Hematopoietic multipotent progenitor cell treated with erythropoietin and hydrocortisone succinate and interleukin-3 and kit ligand, for 6 days (in vitro differentiated cells): ENCODE data around the gene PIP5K1B.

ENCODE experiments used
- DNase-seq: peaks from one replicate; pipeline ENCODE4 v3.0.0-alpha.2; 2015

Gene PIP5K1B

GRCh38 chr9:68999393-69000105 is 294.5 kb downstream of the PIP5K1B start:
- DNase-seq: peak; percentile 97

GRCh38 chr9:69001921-69002320 is 296.9 kb downstream of the PIP5K1B start:
- DNase-seq: no peak

DNA sequence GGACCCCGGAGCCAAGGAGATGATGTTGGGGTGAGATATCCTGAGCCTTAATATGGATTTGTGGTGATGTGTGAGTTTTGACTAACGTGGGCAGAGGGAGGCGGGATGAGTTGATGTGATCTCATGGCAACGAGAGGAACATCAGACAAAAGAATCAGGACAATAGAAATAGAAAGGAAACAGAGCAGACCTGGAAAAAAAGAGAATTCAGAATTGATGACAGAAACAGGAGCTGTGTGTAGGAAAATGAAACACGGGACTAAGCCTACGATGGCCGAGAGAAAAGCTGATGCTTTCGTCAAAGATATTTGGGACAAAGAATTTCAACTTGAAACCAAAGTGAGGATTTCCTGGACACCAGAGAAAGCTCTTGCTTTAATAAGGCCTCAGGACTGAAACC is 298.0 kb downstream of the PIP5K1B start:
- no peak for DNase-seq

- DNase-seq: no peak
These were observed 299.8 kb downstream of the PIP5K1B start for GRCh38 chr9:69004836-69005235.

GRCh38 chr9:69009708-69010107 is 304.7 kb downstream of the PIP5K1B start:
- DNase-seq: no peak

DNA sequence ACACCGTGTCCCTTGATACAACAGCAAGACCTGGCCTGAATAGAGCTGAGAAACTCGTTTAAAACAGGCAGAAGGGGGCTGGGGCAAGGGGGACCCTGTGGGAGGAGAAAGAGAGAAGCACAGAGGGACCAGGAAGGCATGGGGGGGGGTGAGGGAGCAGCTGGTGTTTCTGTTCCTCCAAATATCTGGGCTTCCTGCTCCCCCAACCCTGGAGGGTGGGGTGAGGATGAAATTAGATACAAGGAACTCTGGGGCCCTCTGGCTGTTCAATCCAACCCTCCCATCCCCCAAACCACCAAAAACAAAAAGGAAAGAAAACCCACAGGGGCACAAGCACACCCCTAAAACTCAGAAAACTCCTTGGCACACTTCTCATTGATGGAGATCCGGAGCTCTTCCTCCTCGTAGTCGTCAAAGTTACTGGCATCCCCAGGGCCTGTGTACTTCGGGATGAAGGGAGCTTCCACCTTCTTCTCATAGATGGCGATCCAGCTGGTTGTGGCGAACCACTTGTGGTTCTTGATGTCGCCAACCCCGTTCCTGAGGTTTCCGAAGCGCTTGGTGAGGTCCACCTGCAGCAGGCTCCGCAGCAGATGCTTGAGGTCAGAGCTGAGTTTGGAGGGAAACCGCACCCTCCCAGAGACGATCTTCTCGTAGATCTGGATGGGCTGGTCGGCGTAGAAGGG is 307.8 kb downstream of the PIP5K1B start:
- peak; percentile 67 for DNase-seq

DNA sequence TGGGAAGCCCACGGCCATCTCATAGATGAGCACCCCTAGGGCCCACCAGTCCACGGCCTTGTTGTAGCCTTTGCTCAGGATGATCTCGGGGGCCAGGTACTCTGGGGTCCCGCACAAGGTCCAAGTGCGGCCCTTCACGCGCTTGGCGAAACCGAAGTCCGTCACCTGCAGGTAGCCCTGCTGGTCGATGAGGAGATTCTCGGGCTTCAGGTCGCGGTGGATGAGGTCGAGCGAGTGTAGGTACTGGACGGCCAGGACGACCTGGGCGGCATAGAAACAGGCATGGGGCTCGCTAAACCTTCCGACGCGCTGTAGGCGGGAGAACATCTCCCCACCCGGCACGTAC is 308.3 kb downstream of the PIP5K1B start:
- no peak for DNase-seq

DNA sequence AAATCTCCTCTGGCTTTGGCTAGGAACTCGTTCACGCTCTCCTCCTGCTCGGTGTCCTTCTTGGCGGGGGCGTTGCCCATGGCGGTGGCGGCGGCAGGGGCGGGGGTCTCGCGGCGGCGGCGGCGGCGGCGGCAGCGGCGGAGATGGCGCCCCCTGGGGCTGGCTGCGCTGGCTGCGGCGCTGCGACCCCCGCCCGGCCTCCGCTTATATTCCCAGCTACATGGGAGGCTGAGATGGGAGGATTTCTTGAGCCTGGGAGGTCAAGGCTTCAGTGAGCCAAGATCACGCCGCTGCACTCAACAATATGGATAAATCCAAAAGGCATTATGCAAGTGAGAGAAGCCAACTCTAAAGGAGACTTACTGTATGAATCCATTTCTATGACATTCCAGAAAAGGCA is 309.0 kb downstream of the PIP5K1B start, which contains the start of gene PRKACG:
PRKACG (minus strand) TSS at position 101 of the 400 bp plus-strand sequence; CDS start at position 80, 21 bp downstream.
- DNase-seq: no peak

- no peak for DNase-seq
These were observed 311.4 kb downstream of the PIP5K1B start for GRCh38 chr9:69016191-69017096.

DNA sequence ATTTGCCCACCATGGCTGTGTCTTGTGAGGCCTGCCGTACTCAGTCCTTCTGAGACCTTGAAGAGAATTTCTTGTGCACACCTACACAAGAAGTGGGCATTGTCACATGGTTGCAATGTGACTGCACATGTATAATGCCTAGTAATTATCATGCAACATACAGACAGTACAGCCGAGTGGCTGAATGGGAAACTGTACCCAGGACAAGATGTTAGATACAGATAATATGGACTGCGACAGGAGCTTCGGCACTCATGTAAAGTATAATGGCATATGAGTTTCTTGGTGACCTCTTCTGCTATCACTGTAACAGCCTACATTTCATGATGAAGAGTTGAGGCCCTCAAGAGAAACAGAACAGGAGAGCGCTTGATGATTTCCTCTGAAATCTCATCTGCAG is 313.7 kb downstream of the PIP5K1B start:
- peak; percentile 93 for DNase-seq

DNA sequence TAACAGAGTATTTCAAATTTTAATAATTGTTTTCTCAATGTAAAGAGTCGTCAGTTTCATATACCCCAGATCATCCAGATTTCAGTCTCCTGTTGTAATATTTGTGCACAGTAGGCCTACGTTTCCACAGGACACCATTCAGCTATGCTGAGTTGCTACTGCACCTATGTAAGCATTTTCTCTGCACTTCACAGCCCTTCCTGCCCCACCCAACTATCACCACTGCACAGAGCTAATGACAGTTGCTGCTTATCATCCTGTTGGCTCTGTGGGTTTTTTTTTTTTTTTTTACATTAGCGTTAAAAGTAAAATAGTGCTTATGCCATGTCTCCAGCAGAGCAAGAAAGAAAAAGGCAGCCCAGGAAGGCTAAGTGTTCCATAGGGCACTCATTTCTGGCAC is 314.8 kb downstream of the PIP5K1B start:
- DNase-seq: peak; percentile 98

DNA sequence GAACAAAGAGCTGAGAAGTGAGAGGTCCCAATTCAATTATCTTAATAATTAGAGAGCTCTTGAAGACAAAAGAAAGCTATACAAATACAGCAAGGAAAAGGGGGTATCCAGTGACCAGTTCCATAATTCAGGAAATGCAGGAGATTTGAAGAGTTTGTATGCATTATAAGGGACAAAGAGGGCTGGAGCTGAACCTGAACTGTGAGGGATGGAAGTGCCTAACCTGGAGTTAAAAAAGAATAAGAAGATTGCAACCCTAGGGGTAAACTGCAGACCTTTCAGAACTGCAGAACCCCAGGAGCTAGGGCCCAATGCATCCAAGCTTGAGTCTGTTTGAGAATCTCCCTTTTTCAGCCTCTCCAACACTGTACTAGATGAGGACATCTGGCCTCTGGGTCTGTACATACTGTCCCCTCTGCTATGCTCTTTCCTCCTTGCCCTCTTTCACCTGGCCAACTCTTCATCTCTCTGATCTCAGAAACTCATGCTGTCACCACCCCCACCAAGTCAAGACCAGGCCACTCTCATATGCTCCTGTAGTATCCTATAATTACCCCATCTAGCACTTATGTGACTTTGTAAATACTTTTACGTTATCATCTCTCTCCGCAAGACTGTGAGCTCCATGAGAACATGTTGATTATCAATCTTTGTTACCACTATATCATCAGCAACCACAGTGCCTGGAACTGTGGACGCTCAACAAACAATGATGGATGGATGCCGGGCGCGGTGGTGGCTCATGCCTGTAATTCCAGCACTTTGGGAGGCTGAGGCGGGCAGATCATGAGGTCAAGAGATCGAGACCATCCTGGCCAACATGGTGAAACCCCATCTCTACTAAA is 315.5 kb downstream of the PIP5K1B start:
- peak; percentile 70 for DNase-seq

GRCh38 chr9:69023650-69024049 is 318.6 kb downstream of the PIP5K1B start:
- no peak for DNase-seq

- DNase-seq: peak; percentile 96
These were observed 322.5 kb downstream of the PIP5K1B start for GRCh38 chr9:69027355-69028097.

GRCh38 chr9:69028754-69029153 is 323.7 kb downstream of the PIP5K1B start:
- DNase-seq: peak; percentile 79

- DNase-seq: no peak
These were observed 324.5 kb downstream of the PIP5K1B start for GRCh38 chr9:69029535-69029934.

DNA sequence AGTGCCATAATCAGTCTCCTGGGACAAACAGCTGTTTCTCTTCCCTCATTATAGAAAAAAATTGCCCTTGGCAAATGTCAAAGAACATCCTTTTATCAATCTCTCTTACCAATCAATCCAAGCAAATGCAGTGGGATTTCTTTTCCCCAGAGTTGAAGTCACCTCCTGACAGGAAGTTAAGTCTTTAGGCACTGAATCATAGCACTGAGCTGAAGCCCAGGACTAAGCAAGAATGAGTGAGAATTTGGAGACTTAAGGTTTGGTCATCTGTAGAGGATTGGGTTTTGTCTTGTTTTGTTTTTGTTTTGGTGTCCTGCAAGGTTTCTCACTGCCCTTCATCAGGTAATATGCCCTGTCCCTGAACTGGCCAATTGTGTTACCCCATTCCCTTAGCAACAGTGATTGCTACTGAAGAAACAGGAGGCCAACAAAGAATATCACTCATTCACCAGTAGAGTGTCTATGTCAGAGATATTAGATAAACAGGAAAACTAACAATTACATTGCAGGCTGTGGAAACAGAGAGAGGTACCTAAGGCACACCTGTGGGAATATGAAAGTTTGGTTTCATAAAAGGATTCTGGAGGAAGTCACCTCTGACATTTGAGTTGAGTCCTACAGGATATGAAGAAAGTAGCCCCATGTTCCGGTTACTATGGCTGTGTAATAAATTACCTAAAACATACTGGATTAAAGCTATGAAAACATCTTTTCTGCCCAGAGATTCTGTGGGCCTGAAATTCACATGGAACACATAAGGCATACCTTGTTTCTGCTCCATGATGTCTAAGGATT is 326.0 kb downstream of the PIP5K1B start:
- DNase-seq: no peak

- DNase-seq: no peak
These were observed 329.0 kb downstream of the PIP5K1B start for GRCh38 chr9:69034071-69034470.

DNA sequence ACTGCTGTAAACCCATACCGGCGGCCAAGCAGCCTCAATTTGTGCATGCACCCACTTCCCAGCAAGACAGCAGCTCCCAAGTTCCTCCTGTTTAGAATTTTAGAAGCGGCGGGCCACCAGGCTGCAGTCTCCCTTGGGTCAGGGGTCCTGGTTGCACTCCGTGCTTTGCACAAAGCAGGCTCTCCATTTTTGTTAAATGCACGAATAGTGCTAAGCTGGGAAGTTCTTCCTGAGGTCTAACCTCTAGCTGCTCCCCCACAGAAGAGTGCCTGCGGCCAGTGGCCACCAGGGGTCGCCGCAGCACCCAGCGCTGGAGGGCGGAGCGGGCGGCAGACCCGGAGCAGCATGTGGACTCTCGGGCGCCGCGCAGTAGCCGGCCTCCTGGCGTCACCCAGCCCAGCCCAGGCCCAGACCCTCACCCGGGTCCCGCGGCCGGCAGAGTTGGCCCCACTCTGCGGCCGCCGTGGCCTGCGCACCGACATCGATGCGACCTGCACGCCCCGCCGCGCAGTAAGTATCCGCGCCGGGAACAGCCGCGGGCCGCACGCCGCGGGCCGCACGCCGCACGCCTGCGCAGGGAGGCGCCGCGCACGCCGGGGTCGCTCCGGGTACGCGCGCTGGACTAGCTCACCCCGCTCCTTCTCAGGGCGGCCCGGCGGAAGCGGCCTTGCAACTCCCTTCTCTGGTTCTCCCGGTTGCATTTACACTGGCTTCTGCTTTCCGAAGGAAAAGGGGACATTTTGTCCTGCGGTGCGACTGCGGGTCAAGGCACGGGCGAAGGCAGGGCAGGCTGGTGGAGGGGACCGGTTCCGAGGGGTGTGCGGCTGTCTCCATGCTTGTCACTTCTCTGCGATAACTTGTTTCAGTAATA is 330.6 kb downstream of the PIP5K1B start, which contains the start of gene FXN:
FXN (plus strand) TSS at position 315 of the 871 bp plus-strand sequence; CDS start at position 346, 31 bp downstream.
- DNase-seq: peak; percentile 85

DNA sequence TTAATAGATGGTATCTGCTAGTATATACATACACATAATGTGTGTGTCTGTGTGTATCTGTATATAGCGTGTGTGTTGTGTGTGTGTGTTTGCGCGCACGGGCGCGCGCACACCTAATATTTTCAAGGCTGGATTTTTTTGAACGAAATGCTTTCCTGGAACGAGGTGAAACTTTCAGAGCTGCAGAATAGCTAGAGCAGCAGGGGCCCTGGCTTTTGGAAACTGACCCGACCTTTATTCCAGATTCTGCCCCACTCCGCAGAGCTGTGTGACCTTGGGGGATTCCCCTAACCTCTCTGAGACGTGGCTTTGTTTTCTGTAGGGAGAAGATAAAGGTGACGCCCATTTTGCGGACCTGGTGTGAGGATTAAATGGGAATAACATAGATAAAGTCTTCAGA is 331.3 kb downstream of the PIP5K1B start:
- peak; percentile 79 for DNase-seq
